ENCODE measurements around the gene ABHD12. TPM values are rescaled to one million over a fixed set of nuclear protein-coding genes. Genes with fewer than 3 reads are reported as not detected.

Gene ABHD12
- total RNA-seq, 2 donors from 2014 or later, result 48.5 to 49.8 TPM

- Histone ChIP-seq H3K27ac (no peak overlapping the region), H3K27me3 (replicated peaks; ENCODE audit: insufficient read depth) (no peaks in the 10 kb centered on the region), H3K36me3 (no peaks in the 10 kb centered on the region), H3K4me3 (no peak overlapping the region), H3K9me3 (no peaks in the 10 kb centered on the region), H3K4me1 (ENCODE audit: control insufficient read depth in 1 of 2, low read depth in 2 of 2) (peaks cover 0 to 3% of the 10 kb centered on the region in 2 donors)
- DNase-seq (ENCODE audit: low spot score) (no peak), ATAC-seq (ENCODE audit: insufficient number of reproducible peaks, low FRiP score, low read depth) (no peak)
- no peak for TF ChIP-seq CTCF (IDR thresholded peaks at IDR 0.05)
Measured at GRCh38 chr20:25394996-25395395, 4.4 kb upstream of the ABHD12 start.

GRCh38 chr20:25394276-25394675, 3.6 kb upstream of the ABHD12 start:
- H3K4me1 ChIP-seq (ENCODE audit: control insufficient read depth in 1 of 2, low read depth in 2 of 2), result peaks cover 3 to 6% of the 10 kb centered on the region in 2 donors
- TF ChIP-seq CTCF (IDR thresholded peaks at IDR 0.05), result no peak

GRCh38 chr20:25389858-25390537, 637 bp downstream of the ABHD12 start:
- no peaks in the 10 kb centered on the region for H3K9me3 ChIP-seq
- H3K4me3 ChIP-seq, result peak overlapping the region; percentile 81
- no peaks in the 10 kb centered on the region for H3K27me3 ChIP-seq (replicated peaks; ENCODE audit: insufficient read depth)
- no peak for TF ChIP-seq CTCF (IDR thresholded peaks at IDR 0.05)
- H3K4me1 ChIP-seq (ENCODE audit: control insufficient read depth in 1 of 2, low read depth in 2 of 2), result peaks cover 3 to 8% of the 10 kb centered on the region in 2 donors
- DNase-seq (ENCODE audit: low spot score) (no peak), ATAC-seq (ENCODE audit: insufficient number of reproducible peaks, low FRiP score, low read depth) (peak; percentile 8)
- no peaks in the 10 kb centered on the region for H3K36me3 ChIP-seq
- peak overlapping the region; percentile 81 to 88 for H3K27ac ChIP-seq

More at GRCh38 chr20:25394276-25394675, 3.6 kb upstream of the ABHD12 start:
- Histone ChIP-seq H3K27ac (no peak overlapping the region), H3K4me3 (no peak overlapping the region), H3K27me3 (replicated peaks; ENCODE audit: insufficient read depth) (no peaks in the 10 kb centered on the region), H3K36me3 (no peaks in the 10 kb centered on the region), H3K9me3 (no peaks in the 10 kb centered on the region)
- no peak for DNase-seq (ENCODE audit: low spot score)
- no peak for ATAC-seq (ENCODE audit: insufficient number of reproducible peaks, low FRiP score, low read depth)

GRCh38 chr20:25389401-25389857, 1.2 kb downstream of the ABHD12 start:
- DNase-seq (ENCODE audit: low spot score) (no peak), ATAC-seq (ENCODE audit: insufficient number of reproducible peaks, low FRiP score, low read depth) (no peak)
- Histone ChIP-seq H3K36me3 (no peaks in the 10 kb centered on the region), H3K9me3 (no peaks in the 10 kb centered on the region), H3K4me3 (peak overlapping the region; percentile 81), H3K4me1 (ENCODE audit: control insufficient read depth in 1 of 2, low read depth in 2 of 2) (peaks cover 3 to 8% of the 10 kb centered on the region in 2 donors), H3K27me3 (replicated peaks; ENCODE audit: insufficient read depth) (no peaks in the 10 kb centered on the region), H3K27ac (peak overlapping the region in 1 of 2 donors; percentile 88)
- no peak for TF ChIP-seq CTCF (IDR thresholded peaks at IDR 0.05)

- TF ChIP-seq CTCF (IDR thresholded peaks at IDR 0.05), result no peak
- H3K4me1 ChIP-seq (ENCODE audit: control insufficient read depth in 1 of 2, low read depth in 2 of 2), result no peaks in the 10 kb centered on the region
- DNase-seq (ENCODE audit: low spot score) (no peak), ATAC-seq (ENCODE audit: insufficient number of reproducible peaks, low FRiP score, low read depth) (no peak)
- H3K36me3 ChIP-seq, result no peaks in the 10 kb centered on the region
- H3K9me3 ChIP-seq, result no peaks in the 10 kb centered on the region
- H3K27ac ChIP-seq, result no peak overlapping the region
- no peak overlapping the region for H3K4me3 ChIP-seq
- no peaks in the 10 kb centered on the region for H3K27me3 ChIP-seq (replicated peaks; ENCODE audit: insufficient read depth)
Measured at GRCh38 chr20:25382704-25383370, 7.8 kb downstream of the ABHD12 start.

All from thoracic aorta (tissue), 2 donors.